ENCODE data around the gene KCNIP3.
"Not testable (repeated sequence)": the region's sequence is repeated elsewhere in the genome, so short reads cannot be mapped to it uniquely, and the experiment has no call there.

KCNIP3 gene

DNA sequence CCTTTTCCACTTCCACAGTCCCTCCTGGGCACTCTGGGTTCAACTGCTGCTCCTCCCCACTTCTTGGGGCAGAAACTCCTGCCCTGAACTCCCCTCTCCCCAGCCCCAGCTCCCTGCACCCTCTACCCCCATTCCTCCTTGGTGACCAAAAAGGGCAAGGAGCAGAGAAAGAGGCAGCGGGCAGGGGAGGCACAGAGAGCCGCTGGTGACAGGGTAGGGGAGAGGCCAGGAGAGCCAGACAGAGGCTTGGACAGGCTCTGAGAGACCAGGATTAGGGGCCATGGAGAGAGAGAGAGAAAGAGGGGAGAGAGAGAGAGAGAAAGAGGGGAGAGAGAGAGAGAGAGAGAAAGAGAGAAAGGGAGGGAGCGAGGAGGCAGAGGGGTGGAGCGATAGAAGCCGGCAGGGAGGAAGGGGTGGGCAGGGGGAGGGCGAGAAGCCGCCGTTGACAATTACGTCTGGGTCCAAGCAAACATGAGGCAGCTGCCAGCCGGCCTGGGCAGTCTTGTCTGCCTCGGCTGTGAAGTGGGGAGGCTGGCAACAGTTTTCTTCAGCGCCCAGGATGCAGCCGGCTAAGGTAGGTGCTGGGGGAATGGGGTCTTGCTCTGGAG lies at the start of gene KCNIP3:
Gene KCNIP3 (plus strand): TSS at position 468 of the 608 bp plus-strand sequence. CDS start 92 bp downstream, at position 560.
- no peak for DNase-seq (ENCODE audit: low read depth in 2 of 2)

DNA sequence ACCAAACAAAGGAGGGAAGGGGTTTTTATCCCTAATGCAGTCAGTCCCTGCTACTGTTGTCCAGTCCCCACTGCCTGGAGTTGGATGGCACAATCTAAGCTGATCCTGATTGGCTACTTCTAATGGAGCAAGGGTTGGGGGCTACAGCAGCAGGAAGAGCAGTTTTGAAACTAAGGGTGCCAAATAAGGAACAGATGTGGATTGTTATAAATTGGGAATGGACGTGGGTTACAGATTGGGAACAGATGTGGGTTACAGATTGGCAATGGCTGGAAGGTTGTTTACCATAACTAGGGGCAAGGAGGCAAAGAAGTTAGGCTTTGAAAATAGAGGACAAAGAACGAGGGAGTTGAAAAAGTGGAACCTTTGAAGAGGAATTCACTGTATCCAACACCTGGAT lies 38.9 kb upstream of the KCNIP3 start:
- no peak for DNase-seq (ENCODE audit: low read depth in 2 of 2)

DNA sequence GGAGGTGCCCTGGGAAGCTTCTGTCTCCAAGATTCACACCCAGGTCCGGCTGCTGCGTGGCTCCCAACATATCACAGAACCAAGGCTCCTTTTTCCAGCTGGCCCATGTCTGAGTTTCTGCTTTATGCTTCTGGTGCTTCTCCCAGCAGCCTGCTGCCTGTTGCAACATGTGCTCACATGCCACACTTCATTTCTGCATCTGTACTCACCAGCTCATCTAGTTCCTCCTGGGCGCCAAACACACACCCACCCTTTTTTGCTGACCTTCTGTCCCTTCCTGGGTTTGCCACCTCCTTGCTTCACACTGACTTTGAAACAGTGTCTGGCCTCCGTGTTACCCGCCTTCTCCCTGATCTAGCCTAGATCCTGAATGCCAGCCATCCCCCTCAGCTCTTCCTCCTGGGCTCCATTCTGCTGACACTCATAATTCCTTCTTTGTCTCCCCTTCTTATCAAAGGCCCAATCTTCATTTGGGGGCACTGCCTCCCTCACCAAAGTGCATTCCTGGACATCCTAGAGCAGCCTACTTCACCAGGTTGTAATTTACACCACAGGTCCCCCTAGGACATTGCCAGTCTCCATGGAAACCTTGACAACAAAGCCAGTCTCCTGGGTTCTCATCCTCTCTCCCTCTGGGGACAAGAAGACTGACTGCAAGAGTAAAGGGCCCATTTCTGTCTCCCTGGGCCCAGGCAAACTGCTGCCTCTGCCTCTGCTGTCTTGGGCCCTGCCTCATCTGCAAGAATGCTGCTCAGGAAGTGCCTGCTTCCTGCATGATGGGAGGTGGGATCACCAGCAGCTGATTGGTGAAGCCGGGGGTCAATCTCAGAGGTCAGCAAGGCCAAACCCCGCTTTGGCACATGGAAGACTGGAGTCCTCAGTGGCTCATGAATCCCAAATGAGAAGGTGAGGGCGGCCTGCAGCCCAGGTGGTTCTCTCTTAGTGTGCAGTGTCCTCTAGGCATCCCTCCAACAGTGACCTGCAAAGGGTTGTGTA lies 36.8 kb upstream of the KCNIP3 start:
- no peak for DNase-seq (ENCODE audit: low read depth in 2 of 2)

DNA sequence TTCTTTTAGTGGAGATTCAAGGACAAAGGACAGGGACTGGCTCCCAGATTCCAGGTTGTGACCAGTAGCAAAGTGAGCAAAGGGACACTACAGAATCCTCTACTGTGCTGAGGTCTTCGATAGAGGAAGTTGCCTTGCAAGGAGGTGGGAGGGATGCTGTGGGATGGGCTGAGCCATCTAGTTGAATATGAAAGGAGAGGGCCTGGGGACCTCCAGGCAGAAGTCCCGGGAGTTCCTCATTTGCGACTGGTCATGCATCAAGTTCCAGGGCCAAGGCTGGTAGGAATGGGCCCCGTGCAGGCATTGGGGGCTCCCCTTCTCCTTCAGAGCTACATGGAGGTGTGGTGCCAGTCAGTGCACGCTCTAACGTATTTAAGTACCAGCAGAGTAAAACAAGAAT lies 35.5 kb upstream of the KCNIP3 start:
- no peak for DNase-seq (ENCODE audit: low read depth in 2 of 2)

DNA sequence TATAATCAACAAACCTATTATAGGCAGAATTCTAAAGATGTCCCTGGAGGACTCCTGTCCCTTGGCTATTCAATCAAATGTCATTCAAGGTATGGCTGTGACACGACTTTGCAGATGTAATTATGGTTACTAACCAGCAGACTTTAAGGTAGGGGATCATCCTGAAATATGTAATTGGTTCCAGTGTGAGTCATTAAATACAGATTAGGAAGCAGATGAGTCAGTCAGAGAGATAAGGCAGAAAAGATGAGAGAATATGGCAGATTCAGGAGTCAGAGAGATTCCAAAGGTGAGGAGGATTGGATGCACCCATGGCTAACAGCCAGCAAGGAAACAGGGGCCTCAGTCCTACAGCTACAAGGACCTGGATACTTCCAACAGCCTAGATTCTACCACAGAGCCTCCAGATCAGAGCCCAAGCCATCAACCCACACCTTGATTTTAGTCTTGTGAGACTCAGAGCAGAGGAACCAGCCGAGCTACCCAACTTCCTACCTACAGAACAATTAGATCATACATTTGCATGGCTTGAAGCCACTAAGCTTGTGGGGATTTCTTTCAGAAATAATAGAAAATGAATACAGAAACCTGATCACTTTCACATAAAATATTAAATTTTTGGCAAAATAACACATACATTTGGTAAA lies 34.1 kb upstream of the KCNIP3 start:
- no peak for DNase-seq (ENCODE audit: low read depth in 2 of 2)

DNA sequence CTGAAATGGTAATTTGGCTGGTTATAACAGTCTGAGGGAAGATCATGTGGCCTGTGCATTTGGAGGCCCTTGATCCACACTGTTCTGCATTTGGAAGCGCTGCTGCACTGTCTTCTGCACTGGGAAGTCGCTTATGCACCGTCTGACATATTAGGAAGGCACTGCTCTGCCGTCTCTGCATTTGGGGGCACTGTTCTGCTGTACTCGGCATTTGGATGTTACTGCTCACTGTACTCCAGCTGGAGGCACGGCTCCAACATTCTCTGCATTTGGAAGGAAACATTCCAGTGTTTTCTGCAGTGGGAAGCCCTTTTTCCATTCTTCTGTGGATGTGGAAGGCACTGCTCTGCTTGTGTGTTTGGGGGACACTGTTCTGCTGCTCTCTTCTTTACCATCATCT lies 32.5 kb upstream of the KCNIP3 start:
- no peak for DNase-seq (ENCODE audit: low read depth in 2 of 2)

DNA sequence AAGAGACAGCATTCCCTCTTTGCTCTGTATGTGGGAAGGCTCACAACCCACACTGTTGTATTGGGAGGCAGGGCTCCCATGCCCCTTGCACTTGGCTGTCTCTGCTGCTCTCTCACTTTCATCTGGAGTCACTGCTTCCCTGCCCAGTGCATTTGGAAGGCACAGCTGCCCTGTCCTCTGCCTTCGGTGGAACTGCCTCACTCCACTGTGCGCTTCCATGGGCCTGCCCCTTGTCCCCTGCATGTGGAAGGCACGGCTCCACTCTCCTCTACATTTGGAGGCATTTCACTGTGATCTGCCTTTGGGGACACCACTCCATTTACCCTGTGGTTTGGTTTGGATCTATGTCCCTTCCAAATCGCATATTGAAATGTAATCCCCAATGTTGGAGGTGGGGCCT lies 32.0 kb upstream of the KCNIP3 start:
- no peak for DNase-seq (ENCODE audit: low read depth in 2 of 2)

DNA sequence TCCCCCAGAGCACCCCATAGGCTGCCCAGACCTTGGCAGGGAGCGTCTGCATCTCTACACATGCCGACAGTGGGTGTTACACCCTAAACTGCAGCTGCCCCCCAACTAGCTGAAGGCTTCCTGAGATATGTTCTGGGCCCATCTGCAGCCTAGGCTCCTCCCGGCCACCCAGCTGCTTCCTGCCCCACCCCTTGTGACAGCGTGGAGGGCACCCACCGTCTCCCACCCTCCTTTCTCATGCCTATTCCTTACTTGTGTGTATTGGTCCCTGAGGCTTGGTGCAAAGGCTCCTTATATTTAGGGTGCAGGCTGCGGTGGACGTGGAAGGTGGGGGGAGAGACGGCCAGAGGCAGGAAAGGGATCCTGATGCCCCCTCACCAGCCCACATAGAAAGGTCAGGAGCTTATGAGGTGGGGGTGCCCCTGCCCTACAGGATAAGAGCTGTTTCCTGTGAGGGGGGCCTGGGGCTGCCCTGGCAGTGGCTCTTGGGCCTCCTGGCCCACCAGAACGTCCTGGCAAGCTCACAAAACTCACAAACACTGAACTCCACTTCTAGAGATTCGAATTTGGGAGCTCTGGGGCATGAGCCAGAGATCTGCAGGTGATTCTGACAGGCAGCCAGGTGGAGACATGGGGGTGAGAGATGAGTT lies 30.2 kb upstream of the KCNIP3 start:
- no peak for DNase-seq (ENCODE audit: low read depth in 2 of 2)

DNA sequence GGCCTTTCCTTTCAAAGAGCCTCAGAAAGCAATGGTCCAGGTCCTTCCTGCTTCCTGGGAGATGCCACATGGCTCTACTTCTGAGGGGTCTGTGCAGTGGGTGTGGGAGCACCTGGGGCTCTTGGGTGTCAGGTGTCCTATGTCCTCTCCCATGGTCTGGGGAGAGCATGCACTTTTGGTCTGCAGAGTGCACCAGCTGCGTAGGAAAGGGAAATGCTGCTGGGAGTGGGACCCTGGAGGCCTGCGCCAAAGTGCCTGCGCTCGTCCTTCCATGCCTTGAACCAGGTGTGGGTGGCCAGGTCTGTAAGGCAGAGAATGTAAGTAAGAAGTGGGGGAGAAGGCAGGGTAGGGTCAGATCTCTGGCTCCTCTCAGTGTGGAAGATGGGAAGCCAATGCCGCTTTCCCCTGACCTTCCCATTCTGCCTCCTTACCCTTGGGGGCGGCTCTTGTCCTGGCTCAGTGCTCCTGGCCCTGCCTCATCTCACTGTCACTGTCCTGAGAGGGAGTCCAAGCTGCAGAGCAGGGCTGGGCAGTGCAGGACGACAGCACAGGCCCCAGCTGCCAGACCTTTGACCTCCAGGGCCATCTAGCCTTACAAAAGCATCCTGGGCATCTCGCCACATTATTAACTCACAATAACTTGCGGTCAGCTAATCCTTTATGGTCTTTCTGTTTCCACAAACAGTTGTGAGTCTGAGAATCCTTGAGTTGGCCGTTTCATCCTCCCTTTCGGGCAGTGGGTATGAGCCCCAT lies 29.5 kb upstream of the KCNIP3 start:
- no peak for DNase-seq (ENCODE audit: low read depth in 2 of 2)

DNA sequence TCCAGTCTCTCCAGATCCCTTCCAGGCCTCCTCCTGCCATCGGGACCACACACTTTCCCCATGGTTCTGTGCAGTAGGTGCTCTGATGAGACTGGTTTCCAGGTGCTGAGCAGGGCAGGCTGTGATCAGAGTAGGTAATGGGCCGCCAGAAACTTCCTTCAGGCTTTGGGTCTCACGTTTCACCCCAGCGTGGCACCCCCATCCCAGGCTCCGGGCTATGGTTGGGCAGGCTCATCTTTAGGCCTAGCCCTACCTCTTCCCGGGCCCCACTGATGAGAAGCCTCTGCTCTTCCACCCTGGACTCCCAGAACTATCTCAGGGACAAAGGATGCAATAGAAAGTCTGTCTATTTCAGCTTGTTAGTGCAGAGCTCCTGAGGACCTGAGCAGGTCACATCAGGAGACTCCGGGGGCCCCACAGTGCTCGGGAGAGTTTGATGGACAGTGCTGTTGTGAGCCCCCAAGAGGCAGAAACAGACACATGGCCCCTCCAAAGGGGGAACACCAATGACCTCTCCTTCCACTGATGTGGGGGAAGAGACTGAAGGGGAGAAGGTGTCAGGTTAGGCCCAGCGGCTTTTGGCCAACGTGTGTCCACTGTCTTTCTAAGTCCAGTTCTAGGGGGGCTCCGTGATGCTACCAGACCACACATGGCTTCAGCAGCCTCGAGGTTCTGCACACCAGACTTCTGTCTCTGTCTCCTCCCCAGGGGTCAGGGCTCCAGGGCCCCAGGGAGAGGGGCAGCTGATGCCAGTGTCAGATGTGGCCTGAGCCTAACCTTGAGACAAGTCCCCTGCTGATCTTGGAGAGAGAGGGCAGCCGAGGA lies 28.7 kb upstream of the KCNIP3 start:
- no peak for DNase-seq (ENCODE audit: low read depth in 2 of 2)

DNA sequence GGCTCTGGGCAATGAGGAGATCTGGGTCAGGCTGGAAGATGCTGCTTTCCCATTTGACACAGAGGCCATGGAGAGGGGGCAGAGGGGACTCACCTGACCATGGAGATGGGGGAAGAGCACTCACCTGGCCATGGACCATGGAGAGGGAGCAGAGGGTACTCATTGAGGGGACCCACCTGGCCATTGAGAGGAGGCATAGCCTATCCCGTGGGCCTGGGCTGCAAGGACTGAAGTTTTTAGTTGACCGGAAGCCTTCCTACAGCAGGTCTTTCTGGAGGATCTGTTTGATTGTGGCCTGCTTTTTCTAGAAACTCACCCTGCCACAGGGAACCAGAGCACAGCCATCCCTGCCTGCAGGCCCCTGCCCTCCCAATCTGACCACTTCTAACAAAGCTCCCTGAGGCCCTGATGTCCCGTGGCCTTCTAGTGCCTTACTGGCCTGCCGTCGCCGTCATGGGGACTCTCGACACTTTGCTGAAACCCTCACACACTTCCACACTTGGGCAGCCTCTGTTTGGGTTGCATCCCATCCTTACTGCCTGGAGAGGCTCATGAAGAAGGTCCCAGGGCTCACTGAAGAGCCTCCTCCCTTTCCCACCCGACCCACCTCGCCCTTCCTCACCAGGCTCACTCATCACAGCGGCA lies 28.0 kb upstream of the KCNIP3 start:
- DNase-seq (ENCODE audit: low read depth in 2 of 2) = no peak

DNA sequence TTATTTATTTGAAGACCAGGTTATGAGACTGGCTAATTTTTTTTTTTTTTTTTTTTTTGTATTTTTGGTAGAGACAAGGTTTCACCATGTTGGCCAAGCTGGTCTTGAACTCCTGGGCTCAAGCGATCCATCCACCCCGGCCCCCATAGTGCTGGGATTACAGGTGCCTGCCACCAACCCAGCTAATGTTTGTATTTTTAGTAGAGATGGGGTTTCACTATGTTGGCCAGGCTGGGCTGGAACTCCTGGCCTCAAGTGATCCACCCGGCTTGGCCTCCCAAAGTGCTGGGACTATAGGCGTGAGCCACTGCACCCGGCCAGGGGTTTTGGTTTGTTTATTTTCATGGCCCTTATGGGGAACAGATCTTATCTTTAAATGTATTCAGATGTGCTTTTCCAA lies 27.4 kb upstream of the KCNIP3 start:
- not testable (repeated sequence) for DNase-seq (ENCODE audit: low read depth in 2 of 2)

DNA sequence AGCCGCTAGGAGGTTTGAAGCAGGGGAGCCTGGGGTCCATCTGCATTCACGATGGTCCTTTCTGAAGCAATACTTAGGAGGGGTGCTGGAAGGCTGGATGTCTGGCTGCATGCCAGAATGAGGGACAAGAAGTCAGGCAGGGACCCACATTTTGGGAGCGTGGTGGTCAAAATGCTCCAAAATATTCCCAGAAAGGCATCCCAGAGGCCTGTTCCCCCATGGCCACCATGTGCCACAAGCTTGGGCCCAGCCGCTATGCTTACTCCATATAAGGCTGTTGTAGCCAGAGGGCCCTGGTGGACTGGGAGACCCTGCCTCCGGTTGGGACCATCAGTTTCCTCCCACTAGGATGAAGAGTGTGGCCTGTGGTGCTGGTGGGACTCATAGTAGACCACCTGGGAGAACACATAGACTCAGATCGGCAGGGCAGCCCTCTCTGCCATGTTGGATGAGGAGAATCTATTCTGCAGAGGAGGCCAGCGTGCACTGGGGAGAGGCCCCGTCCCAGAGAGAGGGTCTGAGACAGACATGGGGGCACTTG lies 26.5 kb upstream of the KCNIP3 start:
- DNase-seq (ENCODE audit: low read depth in 2 of 2) = no peak

DNA sequence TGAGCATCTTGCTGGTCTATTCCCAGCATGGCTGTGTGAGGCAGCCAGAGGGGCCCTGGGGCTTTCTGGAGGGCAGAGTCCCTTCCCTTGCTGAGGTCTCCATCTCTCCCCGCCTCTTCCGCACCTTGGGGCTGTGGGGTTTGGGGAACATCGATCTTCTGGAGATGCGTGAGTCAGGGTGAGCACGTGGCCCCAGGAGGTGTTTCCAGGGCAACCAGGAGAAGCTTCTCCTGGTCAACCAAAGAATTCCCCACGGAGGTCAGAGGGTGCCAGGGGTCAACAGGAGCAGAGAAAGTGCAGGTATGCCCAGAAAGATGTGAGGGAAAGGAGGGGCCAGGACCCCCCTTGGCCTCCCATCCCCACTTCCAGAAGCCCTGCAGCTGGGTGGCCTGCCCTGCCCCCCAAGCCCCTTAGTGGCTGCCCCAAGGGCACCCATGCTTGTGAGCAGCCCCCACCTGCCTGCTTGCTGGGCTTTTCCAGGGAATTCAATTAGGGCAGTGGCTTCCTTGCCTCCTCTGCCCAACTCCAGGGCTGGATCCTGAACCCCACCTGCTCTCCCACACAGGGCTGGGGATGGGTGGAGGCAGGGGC lies 25.7 kb upstream of the KCNIP3 start:
- DNase-seq (ENCODE audit: low read depth in 2 of 2) = no peak

DNA sequence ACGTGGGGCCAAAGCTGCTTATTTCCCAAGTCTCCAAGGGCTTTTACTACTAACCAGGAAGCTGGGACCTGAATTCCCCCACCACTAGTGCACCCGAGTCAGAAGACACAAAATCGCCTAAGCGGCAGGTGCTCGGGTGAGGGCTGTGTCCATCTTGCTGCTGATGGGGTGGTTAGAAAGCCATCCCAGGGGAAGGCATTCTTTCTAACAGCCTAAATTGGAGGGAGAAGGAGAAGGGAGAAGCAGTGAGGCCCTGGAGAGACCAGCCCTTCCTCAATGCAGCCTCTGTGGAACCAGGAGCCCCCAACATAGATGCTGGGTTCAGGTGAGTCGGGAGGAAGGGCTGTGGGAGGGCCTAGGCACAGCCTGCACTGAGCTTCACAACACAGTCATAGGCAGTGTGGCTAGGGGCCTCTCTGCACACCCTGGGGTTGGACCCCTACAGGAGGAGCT lies 24.8 kb upstream of the KCNIP3 start:
- DNase-seq (ENCODE audit: low read depth in 2 of 2) = no peak

DNA sequence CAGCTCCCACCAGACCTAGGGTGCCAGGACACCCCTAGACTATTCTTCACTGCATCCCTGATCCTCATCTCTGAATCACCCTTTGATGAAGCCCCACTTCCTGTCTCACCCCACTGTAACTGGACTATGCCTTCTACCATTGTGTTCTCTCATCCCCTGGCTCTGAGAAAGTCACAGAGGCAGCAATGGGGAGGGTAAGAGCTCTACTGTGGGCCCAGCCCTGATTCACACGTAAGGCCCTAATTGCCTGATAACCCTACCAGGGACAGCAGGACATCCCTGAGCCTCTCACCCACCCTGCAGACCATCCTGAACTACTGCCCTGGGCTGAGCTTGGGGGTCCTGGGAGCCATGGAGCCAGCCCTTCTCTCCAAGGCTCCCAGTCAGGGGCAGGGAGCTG lies 24.4 kb upstream of the KCNIP3 start:
- no peak for DNase-seq (ENCODE audit: low read depth in 2 of 2)

DNA sequence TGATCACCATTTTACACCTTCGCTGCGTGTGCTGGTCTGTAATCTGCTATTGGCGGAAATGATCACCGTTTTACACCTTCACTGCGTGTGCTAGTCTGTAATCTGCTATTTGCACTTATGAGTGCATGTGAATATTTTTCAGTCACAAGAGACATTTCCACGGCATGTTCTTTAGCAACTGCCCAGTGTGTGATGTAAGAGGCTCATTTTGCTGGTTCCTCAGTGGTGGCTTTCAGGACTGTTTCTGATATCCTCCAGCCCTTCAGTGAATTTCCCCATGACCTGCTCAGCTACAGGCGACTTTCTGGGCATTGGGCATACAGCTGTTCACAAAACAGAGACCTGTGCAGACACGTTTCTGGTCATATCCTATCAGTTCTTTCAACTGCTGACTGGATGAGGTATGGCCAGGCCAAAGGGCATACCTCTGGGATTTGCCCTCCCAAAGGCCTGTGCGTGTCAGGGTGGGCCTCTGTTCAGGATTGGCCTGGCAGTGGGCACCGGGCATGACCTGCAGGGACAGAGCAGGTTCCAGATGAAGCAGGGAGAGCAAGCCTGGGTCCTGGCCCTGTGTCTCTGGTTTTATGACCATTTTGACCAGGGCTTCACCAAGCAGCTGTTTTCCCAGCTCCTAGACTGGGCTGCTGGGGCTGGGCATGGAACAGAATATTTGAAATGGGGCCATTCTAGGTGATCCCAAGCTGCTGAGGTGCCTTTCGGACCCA lies 23.4 kb upstream of the KCNIP3 start:
- no peak for DNase-seq (ENCODE audit: low read depth in 2 of 2)

DNA sequence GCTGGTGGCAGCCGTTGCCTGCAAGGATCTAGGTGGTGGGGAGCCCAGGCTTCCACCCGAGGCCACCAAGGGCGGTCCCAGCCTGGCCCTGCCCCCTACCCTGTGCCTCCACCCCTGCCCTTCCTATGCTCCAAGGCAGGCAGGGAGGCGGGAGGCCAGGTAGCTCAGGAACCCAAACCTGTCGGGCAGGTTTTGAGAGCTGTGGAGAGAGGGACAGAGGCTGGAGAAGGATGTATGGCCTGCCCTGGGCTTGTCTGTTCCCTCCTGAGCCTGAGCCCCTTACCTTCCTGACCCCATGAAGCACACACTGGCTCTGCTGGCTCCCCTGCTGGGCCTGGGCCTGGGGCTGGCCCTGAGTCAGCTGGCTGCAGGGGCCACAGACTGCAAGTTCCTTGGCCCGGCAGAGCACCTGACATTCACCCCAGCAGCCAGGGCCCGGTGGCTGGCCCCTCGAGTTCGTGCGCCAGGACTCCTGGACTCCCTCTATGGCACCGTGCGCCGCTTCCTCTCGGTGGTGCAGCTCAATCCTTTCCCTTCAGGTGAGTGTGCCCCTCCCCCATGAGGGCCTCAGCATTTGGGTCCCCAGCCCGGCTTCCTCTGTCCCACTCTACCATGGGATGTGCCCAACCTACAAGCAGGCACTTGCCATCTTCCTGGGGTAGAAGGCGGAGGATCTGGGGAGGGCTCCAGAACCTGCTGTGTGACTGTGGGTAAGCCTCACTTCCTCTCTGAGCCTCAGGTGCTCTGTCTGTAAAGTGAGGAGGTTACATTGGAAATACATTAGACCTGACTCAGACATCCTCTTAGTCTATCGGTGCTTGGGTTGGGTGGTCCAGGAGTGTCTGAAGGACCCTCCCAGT lies 22.6 kb upstream of the KCNIP3 start, which contains the start of gene PROM2:
Gene PROM2 (plus strand): TSS at position 159 of the 860 bp plus-strand sequence. CDS start 137 bp downstream, at position 296.
- no peak for DNase-seq (ENCODE audit: low read depth in 2 of 2)

All from activated CD8-positive, alpha-beta memory T cell treated with anti-CD3 and anti-CD28 coated beads for 4 hours (primary cell).